K562 (cell line): ENCODE measurements around the gene CFAP251. TPM values are rescaled to one million over a fixed set of nuclear protein-coding genes. Genes with fewer than 3 reads are reported as not detected.

Source experiments
- ATAC-seq: fragments of 200-7000 bp; cut with Tn5 transposase; 3 replicates; pipeline ENCODE4 v1.9.1; 2020; ENCODE audit warnings: moderate library complexity
- BruUV-seq: library from RNA; stranded (reverse); fragments of 400-500 nt; replicated peaks from 2 replicates; lab custom pipeline; 2021; lab: Mats Ljungman, UMichigan
- CTCF ChIA-PET: fragments of 300-600 bp; formaldehyde crosslinking; extraction: SDS; loops from one replicate; lab custom pipeline; 2021; ENCODE audit warnings: low intra/inter-chr PET ratio; lab: Yijun Ruan, JAX
- POLR2A ChIA-PET: fragments of 300-600, 350-650 bp; sonication (Branson Sonifier 250); formaldehyde crosslinking; extraction: SDS; loops from one replicate; lab custom pipeline; 2021; ENCODE audit warnings: antibody characterized with exemption, inconsistent platforms; lab: Yijun Ruan, JAX
- DNase-seq, 4 experiments: peaks; one replicate each; pipeline versions ENCODE4 v3.0.0 to v3.0.0-alpha.2; 2011 to 2018; ENCODE audit warnings: low spot score in 3 of 4, mixed read lengths in 3 of 4; ENCODE audit errors: extremely low read depth in 1 of 4
- FAIRE-seq: peaks from 2 replicates; lab custom pipeline; 2011; peaks lifted over from hg19 to GRCh38; lab: Jason Lieb, UNC
- H2AFZ ChIP-seq: 2 replicates; pipeline ENCODE4 v1.6.0; 2011; ENCODE audit warnings: low read depth, low read length, control low read depth, inconsistent platforms
- H3K27ac ChIP-seq: fragments of 200-600 bp; 3 replicates; pipeline ENCODE4 v1.8.0; 2011; ENCODE audit warnings: low read depth, mild to moderate bottlenecking, control low read depth, inconsistent platforms, low read length, moderate library complexity, mixed read lengths; ENCODE audit errors: extremely low read depth
- H3K27me3 ChIP-seq, 2 experiments: fragments of 300-600 bp in 1 of 2; 2 replicates in 1 of 2; 3 replicates in 1 of 2; pipeline versions ENCODE4 v1.6.0 to v1.8.0; 2011; ENCODE audit warnings: inconsistent platforms in 2 of 2, low read length in 2 of 2, mild to moderate bottlenecking in 1 of 2, mixed read lengths in 1 of 2, moderate library complexity in 1 of 2; ENCODE audit not compliant: control insufficient read depth in 2 of 2, insufficient read depth in 2 of 2
- H3K36me3 ChIP-seq: fragments of 300-600 bp; 3 replicates; pipeline ENCODE4 v1.8.0; 2011; ENCODE audit warnings: mild to moderate bottlenecking, low read length, inconsistent platforms; ENCODE audit not compliant: control insufficient read depth, insufficient read depth
- H3K4me1 ChIP-seq, 2 experiments: fragments of 200-600 bp in 1 of 2; replicated peaks in 1 of 2; 2 replicates in 1 of 2; 3 replicates in 1 of 2; pipeline versions ENCODE4 v1.5.1 to v1.8.0; 2011; ENCODE audit warnings: inconsistent platforms in 2 of 2, low read length in 2 of 2, mild to moderate bottlenecking in 1 of 2, mixed read lengths in 1 of 2, moderate library complexity in 1 of 2; ENCODE audit not compliant: control insufficient read depth in 2 of 2, insufficient read depth in 2 of 2
- H3K4me2 ChIP-seq: 2 replicates; pipeline ENCODE4 v1.6.1; 2011; ENCODE audit warnings: low read length, control low read depth, inconsistent platforms, mixed read lengths; ENCODE audit not compliant: insufficient read depth
- H3K4me3 ChIP-seq: fragments of 200-600 bp; sonication (generic), shearing (Covaris generic); 2 replicates; pipeline ENCODE4 v1.5.1; 2016; ENCODE audit warnings: control low read depth, inconsistent platforms
- H3K79me2 ChIP-seq: fragments of 200-600 bp; 3 replicates; pipeline ENCODE4 v1.8.0; 2011; ENCODE audit warnings: low read length, inconsistent platforms; ENCODE audit not compliant: control insufficient read depth, insufficient read depth
- H3K9ac ChIP-seq, 2 experiments: 2 replicates each; pipeline versions ENCODE4 v1.6.0 to v1.6.1; 2011; ENCODE audit warnings: low read depth in 2 of 2, low read length in 2 of 2, control low read depth in 1 of 2, inconsistent platforms in 1 of 2, mild to moderate bottlenecking in 1 of 2, mixed read lengths in 1 of 2; ENCODE audit not compliant: insufficient read depth in 1 of 2
- H3K9me1 ChIP-seq: one replicate; pipeline ENCODE4 v1.6.0; 2011; ENCODE audit warnings: inconsistent platforms, mild to moderate bottlenecking, low read length, moderate library complexity; ENCODE audit not compliant: control insufficient read depth, insufficient read depth
- H3K9me3 ChIP-seq: replicated peaks from 2 replicates; pipeline ENCODE4 v1.5.1; 2011; ENCODE audit warnings: low read depth, low read length, inconsistent platforms; ENCODE audit not compliant: control insufficient read depth, insufficient read depth
- H4K20me1 ChIP-seq: replicated peaks from 2 replicates; pipeline ENCODE4 v1.6.1; 2011; ENCODE audit warnings: low read length, inconsistent platforms, mixed read lengths; ENCODE audit not compliant: control insufficient read depth, insufficient read depth
- CBX8 ChIP-seq: fragments of 200-600 bp; sonication (generic); IDR thresholded peaks from 2 replicates; pipeline ENCODE4 v1.6.1; 2012; ENCODE audit warnings: borderline replicate concordance, mixed run types, low read depth, mild to moderate bottlenecking, moderate library complexity, mixed read lengths, low read length, control low read depth, inconsistent platforms; ENCODE audit not compliant: poor library complexity, severe bottlenecking; ENCODE audit errors: extremely low read depth
- CGGBP1 ChIP-seq: fragments of 250-450 bp; sonication (Bioruptor Pico); IDR thresholded peaks from 2 replicates; pipeline ENCODE4 v1.9.0; 2021; ENCODE audit warnings: mild to moderate bottlenecking
- CTCFL ChIP-seq: IDR thresholded peaks from 2 replicates; pipeline ENCODE4 v1.6.1; 2011; ENCODE audit warnings: borderline replicate concordance, low read depth, mild to moderate bottlenecking, moderate library complexity, low read length; ENCODE audit not compliant: insufficient read depth, poor library complexity, severe bottlenecking
- EWSR1 ChIP-seq: fragments of 450-650 bp; IDR thresholded peaks from 2 replicates; pipeline ENCODE4 v1.6.1; 2018; ENCODE audit warnings: borderline replicate concordance, mild to moderate bottlenecking, low read depth, moderate library complexity; ENCODE audit not compliant: partially characterized antibody
- MEF2D ChIP-seq: conservative IDR thresholded peaks from 2 replicates; pipeline ENCODE4 v1.6.1; 2016; ENCODE audit warnings: low read depth, missing genetic modification characterization, missing compliant biosample characterization
- MTA1 ChIP-seq: fragments of 450-650 bp; IDR thresholded peaks from 2 replicates; pipeline ENCODE4 v1.6.1; 2017; ENCODE audit warnings: borderline replicate concordance
- THAP12 ChIP-seq: fragments of 250-450 bp; sonication (Bioruptor Pico); IDR thresholded peaks from 2 replicates; pipeline ENCODE4 v1.9.0; 2021; ENCODE audit warnings: mild to moderate bottlenecking, inconsistent platforms
- ZFPM2 ChIP-seq: fragments of 250-450 bp; sonication (Bioruptor Pico); IDR thresholded peaks from 2 replicates; pipeline ENCODE4 v1.5.1; 2022; ENCODE audit warnings: mild to moderate bottlenecking
- ZNF184 ChIP-seq: sonication (generic); formaldehyde crosslinking; IDR thresholded peaks from 2 replicates; pipeline ENCODE4 v1.5.0; 2020; ENCODE audit warnings: missing genetic modification reagents
- ZNF507 ChIP-seq: conservative IDR thresholded peaks from 2 replicates; pipeline ENCODE4 v1.6.1; 2017; ENCODE audit warnings: missing genetic modification characterization, missing compliant biosample characterization
- WGBS: fragments of 100-300 bp; shearing (Covaris generic); methylation state at CpG from one replicate; pipeline ENCODE4 v1.1.6; 2016; ENCODE audit warnings: low coverage, mixed read lengths; ENCODE audit not compliant: insufficient coverage; ENCODE audit errors: missing lambda C conversion rate; 5-methylcytosine and 5-hydroxymethylcytosine counted together
- in situ Hi-C: fragments of 300-500 bp; cut with MboI; formaldehyde crosslinking; loops from 4 replicates; pipeline ENCODE4 v1.15.0; 2018; ENCODE audit warnings: inconsistent platforms, mixed read lengths
- intact Hi-C: fragments of 100-400 bp; cut with micrococcal nuclease; formaldehyde crosslinking; loops from 2 replicates; pipeline ENCODE4 v1.14.2; 2022
- polyA plus RNA-seq, 8 experiments: library from polyadenylated mRNA; depleted of rRNA in 4 of 8; stranded (reverse) in 5 of 8; unstranded in 3 of 8; fragments of >200 nt; fragmentation: Nextera tagmentation in 2 of 8; fragmentation: Illumina TruSeq in 1 of 8; extraction: Ambion mirVana in 2 of 8; extraction: Trizol in 1 of 8; gene quantifications; 2 replicates each; pipeline versions ENCODE4 v1.2.1 to v1.2.3, GENCODE V29; 2011 to 2014; ENCODE audit warnings: inconsistent platforms in 1 of 8, missing spikeins in 1 of 8
- total RNA-seq, 7 experiments: library from RNA; depleted of rRNA in 6 of 7; stranded (reverse); fragments of >200 nt in 6 of 7; fragmentation: Illumina TruSeq in 2 of 7; extraction: Trizol in 2 of 7; gene quantifications; 2 replicates each; pipeline versions ENCODE4 v1.2.1 to v1.2.3, GENCODE V29; 2011 to 2021; ENCODE audit warnings: low replicate concordance in 1 of 7
- TF ChIP-seq, protein P1 (sequence below), 2 experiments: fragments of 200-800 bp in 1 of 2; sonication (Bioruptor generic) in 1 of 2; sonication (generic) in 1 of 2; formaldehyde crosslinking in 1 of 2; IDR thresholded peaks in 1 of 2; conservative IDR thresholded peaks in 1 of 2; 2 replicates each; pipeline versions ENCODE4 v1.5.0 to v1.6.1; 2016 to 2020; ENCODE audit warnings: missing compliant biosample characterization in 1 of 2, missing genetic modification characterization in 1 of 2, missing genetic modification reagents in 1 of 2

CFAP251 gene
- total and polyA plus RNA-seq, 9 of the 15 experiments (the other 6 are each of a cell fraction or from before 2014, with no cell fraction given), result 16.6 to 31.0 (median 19.1) TPM

DNA sequence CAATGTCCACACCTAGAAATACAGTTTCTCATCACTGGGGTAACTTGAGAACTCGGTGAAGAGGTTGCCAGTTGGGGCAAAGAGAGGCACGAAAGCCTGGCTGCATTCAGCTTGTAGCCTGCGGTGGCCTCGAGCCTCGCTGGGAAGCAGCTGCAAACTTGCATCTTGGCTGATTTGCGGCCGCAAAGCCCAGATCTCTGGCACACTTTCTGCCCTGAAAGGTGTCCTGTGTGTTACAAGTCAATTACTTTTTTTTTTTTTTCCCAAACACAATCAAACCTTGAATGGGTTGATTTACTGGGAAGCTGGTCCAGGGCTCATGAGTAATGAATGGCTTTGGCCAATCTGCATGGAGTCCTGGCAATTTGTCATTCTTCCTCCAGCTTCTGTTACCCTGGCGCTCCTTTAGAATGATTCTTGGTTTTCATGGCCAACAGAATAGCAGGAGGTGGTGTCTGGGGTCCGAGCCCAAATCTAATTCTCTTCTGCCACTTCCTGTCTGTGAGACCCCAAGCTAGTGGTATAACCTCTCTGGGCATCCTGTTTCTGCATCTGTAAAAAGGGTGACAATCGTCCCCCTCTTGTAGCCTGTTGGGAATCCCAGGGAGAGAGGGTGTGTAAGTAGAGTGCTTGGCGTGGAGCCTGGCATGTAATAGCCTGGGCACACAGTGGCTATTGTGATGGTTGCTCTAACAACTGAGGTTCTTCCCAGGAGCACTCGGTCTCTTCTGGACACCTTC, 109.9 kb downstream of the CFAP251 start:
- no peak overlapping the region for H3K27ac ChIP-seq
- FAIRE-seq, result no peak
- H3K4me1 ChIP-seq, result peaks cover 9 to 50% of the 10 kb centered on the region in 2 experiments
- peak overlapping the region in 1 of 2 experiments; percentile 73; a peak in 2 of 4 replicates for H3K9ac ChIP-seq
- H4K20me1 ChIP-seq, result peaks cover 9% of the 10 kb centered on the region; the same call in 1 of the 2 replicates
- no peak for DNase-seq
- peaks cover 85% of the 10 kb centered on the region for H3K79me2 ChIP-seq
- no TSS peak for BruUV-seq
- no peak overlapping the region for H2AFZ ChIP-seq
- WGBS, result 77% methylated on average over 12 of the region's 12 CpGs
- peaks cover 12% of the 10 kb centered on the region; the same call in 1 of the 3 replicates for H3K36me3 ChIP-seq
- ChIA-PET CTCF (no interaction called here), POLR2A (interaction anchor here (0.9 to 2.0 kb wide), 4 partner anchors 11 to 39 kb away, joined by 3 to 4 read pairs (median 4); no protein-coding TSS in a partner anchor)
- intact Hi-C loops (no loop called here), in situ Hi-C loops (no loop called here)
- no peak overlapping the region for H3K4me2 ChIP-seq
- ATAC-seq, result no peak
- H3K9me1 ChIP-seq, result peaks cover 8% of the 10 kb centered on the region
- H3K27me3 ChIP-seq, result no peaks in the 10 kb centered on the region
- H3K4me3 ChIP-seq, result no peak overlapping the region
- no peaks in the 10 kb centered on the region for H3K9me3 ChIP-seq
- TF ChIP-seq EWSR1 (no peak), MTA1 (no peak), CTCFL (no peak), THAP12 (CRISPR knock-in tag) (no peak), ZNF184 (CRISPR knock-in tag) (no peak), ZNF507 (tag) (no peak), CGGBP1 (CRISPR knock-in tag) (no peak), ZFPM2 (CRISPR knock-in tag) (no peak), MEF2D (no peak), CBX8 (no peak)
- TF ChIP-seq, protein P1, sequence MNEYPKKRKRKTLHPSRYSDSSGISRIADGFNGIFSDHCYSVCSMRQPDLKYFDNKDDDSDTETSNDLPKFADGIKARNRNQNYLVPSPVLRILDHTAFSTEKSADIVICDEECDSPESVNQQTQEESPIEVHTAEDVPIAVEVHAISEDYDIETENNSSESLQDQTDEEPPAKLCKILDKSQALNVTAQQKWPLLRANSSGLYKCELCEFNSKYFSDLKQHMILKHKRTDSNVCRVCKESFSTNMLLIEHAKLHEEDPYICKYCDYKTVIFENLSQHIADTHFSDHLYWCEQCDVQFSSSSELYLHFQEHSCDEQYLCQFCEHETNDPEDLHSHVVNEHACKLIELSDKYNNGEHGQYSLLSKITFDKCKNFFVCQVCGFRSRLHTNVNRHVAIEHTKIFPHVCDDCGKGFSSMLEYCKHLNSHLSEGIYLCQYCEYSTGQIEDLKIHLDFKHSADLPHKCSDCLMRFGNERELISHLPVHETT (CRISPR knock-in tag; conservative IDR thresholded peaks at IDR 0.05 in 1 of 2, IDR thresholded peaks at IDR 0.05 in 1 of 2), result no peak
